Kidney capillary endothelial cell (primary cell): ENCODE results near the gene KCTD13.
"Not testable (repeated sequence)": the region's sequence is repeated elsewhere in the genome, so short reads cannot be mapped to it uniquely, and the experiment has no call there.

ENCODE experiments used
- DNase-seq: peaks from one replicate; pipeline ENCODE4 v3.0.0-alpha.2; 2018; ENCODE audit warnings: low spot score

Gene KCTD13

DNA sequence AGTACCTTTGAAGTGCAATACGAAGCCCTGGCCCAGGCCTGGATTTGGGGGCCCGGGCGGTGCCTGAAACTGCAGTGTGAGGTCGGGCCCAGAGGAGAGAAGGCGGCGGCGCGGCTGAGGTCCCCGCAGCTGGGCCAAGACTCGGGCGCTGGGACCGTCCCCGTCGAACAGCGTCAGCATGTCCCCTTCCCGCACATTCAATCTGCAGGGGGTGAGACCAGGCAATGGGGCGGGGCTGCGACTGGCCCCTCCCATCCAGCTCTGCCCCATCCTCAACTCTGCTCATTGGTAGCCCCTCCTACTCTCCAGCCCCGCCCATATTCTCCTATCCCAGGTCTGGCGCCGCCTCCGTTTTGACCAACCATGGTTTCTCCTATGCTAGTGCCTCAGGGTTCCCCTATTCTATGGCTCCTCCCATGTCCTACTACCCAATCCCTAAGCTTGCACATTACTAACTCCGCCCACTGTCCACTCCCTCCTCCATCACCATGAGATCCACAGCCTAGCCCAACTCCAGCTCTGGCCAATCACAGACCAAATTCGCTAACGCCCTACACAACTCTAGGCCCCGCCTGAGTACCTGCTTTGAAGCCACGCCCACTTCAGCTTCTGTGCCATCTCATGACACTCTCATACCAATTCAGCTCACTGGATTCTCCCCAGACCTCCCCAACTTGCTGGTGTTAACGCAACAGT lies 48.6 kb downstream of the KCTD13 start:
- no peak for DNase-seq

GRCh38 chr16:29876594-29877249 lies 49.3 kb downstream of the KCTD13 start:
- no peak for DNase-seq

DNA sequence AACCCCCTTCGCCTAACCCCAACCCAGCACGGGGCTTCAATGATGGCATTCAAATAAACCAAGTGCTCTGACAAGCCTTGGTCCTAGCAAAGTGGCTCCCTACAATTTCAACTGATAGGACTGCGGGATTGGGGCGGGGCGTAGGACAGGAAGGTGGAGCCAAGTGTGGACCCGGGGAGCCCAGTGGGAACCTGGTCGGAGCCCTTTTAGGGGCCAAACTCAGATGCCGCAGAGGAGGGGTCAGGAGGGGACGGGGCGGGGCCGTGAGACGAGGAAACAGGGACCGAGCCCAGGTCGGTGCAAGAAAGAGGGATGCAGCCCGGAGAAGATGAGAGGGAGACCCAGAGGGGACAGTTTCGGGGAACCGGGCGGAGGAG lies 49.8 kb downstream of the KCTD13 start:
- DNase-seq: no peak

DNA sequence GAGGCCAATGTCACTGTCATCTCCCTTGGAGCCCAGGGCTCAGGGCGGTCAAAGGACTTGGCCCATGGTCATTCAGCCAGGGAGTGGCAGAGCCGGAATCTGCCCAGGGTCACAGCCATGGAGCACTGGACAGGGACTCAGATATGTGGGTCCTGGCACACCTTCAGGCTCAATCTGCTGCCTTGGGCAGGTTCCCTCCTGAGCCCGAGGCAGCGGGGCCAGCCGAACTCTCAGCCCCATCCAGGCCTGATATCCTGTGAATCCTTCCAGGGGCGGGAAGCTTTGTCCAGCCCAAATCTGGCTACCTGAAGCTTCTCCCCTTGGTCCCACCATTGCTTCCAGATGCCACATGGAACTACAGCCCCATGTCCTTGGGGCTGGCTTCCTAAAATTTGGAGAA lies 50.8 kb downstream of the KCTD13 start:
- DNase-seq: no peak

- no peak for DNase-seq
Observed at GRCh38 chr16:29873319-29873718, 52.7 kb downstream of the KCTD13 start.

GRCh38 chr16:29871822-29872546 lies 54.0 kb downstream of the KCTD13 start:
- DNase-seq: no peak

- not testable (repeated sequence) for DNase-seq
Observed at GRCh38 chr16:29869067-29869466, 57.0 kb downstream of the KCTD13 start.

- DNase-seq: no peak
Observed at GRCh38 chr16:29868396-29869009, 57.5 kb downstream of the KCTD13 start.

DNA sequence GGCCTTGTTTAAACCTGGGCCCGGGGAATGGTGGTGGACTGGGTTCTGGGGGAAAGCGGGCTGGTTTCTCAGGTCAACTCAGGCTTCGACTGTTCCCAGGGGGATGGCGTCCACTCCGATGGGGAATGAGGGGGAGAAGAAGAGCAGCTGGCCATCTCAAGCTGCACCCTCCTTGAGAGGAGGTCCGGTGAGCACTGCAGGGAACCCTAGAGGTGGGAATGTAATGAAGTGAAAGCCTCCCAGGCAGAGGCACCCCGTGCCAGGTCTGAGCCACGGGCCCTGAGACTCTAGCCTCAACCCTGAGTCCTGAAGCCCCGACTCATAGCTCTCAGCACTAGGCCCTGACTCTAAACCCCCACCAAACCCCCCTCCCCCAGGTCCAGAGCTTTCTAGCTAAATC lies 61.8 kb downstream of the KCTD13 start:
- DNase-seq: no peak

GRCh38 chr16:29863669-29863984 lies 62.4 kb downstream of the KCTD13 start:
- DNase-seq: no peak

GRCh38 chr16:29862884-29863668 lies 63.0 kb downstream of the KCTD13 start, which contains the start of gene CDIPT:
Gene CDIPT (minus strand): TSS chr16:29863226. CDS start chr16:29862857, 369 bp downstream.
- peak; percentile 93 for DNase-seq

DNA sequence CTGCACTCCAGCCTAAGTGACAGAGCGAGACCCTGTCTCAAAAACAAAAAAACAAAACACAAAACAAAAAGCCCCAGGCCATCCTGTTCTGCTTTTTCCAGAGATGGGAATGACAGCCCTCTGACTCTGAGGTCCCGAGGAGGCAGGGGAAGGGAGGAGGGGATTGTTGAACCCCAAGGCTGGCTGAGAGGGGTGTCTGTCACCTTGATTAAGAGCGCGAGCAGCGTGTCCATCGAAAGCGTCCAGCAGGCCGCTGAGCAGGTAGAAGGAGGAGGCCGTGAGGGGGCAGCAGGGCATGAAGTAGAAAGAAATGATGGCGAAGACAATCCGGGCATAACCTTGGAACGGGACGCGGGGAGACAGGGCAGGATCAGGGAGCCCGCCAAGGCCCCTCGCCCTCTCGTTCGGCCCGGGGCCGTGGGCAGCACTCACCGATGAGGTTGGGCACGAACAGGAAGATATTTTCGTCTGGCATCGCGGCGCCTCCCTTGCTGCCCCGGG lies 63.6 kb downstream of the KCTD13 start:
- no peak for DNase-seq

DNA sequence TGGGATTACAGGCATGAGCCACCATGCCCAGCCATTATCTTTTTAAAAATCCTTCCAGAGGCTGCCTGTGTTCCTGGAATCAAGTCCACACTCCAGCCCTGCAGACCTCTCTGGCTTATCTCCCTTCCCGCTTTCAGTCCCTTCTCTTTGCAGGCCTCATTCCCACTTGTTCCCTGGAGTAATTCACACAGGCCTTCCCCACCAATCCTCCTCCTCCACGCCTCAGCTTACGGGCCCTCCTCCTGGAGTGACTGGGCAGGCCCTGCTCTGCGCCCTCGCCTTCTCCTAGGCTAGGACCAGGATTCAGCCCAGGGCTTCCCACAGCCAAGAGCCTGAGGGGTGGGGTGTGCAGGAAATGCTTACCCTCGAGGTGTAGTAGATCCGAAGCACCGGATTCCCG lies 65.8 kb downstream of the KCTD13 start:
- DNase-seq: no peak

DNA sequence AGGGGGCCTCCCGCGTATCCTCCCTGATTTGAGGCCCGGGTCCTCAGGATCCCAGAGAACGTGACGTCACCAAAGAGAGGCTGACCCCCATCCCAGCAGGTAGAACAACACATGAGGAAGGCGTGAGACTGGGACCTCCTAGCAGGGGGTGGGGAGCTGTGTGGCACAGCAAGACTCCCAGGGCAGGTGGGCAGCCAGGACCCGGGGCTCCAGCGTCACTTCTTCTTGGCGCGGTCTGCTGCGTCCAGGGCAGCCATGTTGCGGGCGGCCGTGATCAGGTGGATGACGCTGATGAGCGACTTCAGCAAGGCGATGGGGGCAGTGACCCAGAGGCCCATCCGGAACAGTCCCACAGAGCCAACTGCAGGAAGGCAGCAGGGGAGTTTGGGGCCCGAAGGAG lies 67.1 kb downstream of the KCTD13 start:
- DNase-seq: no peak

DNA sequence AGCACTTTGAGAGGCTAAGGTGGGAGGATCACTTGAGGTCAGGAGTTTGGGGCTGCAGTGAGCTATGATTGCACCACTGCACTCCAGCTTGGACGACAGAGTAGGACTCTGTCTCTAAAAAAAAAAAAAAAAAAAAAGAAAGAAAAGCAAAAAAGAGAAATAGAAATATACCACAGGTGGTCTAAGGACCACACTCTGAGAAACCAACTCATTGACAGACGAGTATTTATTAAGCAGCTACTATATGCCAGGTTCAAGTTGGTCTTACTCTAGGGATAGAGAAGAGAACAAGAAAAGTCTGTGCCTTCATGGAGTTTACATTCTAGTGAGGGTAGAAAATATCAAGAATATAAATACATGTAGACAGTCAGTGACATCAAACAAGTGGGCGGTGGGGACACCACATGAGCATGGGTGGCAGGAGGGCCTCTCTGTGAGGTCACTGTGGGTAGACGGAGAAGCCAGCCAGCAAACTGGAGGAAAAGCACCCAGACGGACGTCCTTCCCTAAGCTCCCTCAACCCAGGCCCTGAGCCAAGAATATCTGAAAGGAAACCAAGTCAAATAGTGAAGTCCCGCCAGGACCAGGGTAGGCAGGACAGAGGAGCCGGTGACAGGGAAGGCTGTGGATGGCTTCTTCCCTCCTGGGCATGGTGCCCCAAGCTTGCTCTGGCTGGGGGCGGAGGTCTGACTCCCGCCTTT lies 67.7 kb downstream of the KCTD13 start:
- no peak for DNase-seq

DNA sequence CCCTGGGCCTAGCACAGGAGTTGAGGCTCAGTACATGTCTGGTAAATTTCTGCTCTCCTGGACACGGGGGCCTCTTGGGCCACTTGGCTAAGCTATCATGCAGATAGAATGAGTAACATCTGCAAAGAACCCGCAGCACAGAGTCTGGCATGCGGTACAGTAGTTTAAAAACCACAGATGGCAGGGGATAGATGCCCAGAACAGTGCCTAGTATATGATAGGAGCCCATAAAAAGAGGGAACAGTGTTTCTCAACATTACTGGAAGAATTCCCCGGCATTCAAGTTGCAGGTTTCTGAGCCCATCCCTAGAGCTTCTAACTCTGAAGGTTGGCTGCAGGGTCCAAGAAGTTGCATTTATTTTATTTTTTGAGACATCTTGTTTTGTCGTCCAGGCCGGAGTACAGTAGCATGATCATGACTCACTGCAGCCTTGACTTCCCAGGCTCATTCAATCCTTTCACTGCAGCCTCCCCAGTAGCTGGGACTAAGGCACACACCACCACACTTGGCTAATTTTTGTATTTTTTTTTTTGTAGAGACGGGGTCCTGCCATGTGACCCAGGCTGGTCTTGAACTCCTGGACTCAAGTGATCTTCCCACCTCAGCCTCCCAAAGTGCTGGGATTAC lies 68.8 kb downstream of the KCTD13 start:
- no peak for DNase-seq
